CD14-positive monocyte (primary cell): ENCODE data around the gene RSRP1. TPM values are rescaled to one million over a fixed set of nuclear protein-coding genes. Genes with fewer than 3 reads are reported as not detected.
"Not testable (repeated sequence)": the region's sequence is repeated elsewhere in the genome, so short reads cannot be mapped to it uniquely, and the experiment has no call there.

Experiments used
- DNase-seq, 3 donors: peaks; one replicate each; pipeline ENCODE4 v3.0.0-alpha.2; 2011 to 2022
- H2AFZ ChIP-seq: 2 replicates; pipeline ENCODE4 v1.6.0; 2012; ENCODE audit warnings: mild to moderate bottlenecking, low read depth, low read length, inconsistent platforms; ENCODE audit not compliant: insufficient read depth, poor library complexity, severe bottlenecking
- H3K27ac ChIP-seq, 2 donors: 1 replicate in 1 of 2; 2 replicates in 1 of 2; pipeline ENCODE4 v1.5.1; 2012 to 2013; ENCODE audit warnings: low read length in 2 of 2, control low read depth in 1 of 2, inconsistent platforms in 1 of 2, low read depth in 1 of 2, mild to moderate bottlenecking in 1 of 2
- H3K27me3 ChIP-seq, 2 donors: one replicate each; pipeline versions ENCODE4 v1.6.0 to v1.6.1; 2011 to 2013; ENCODE audit warnings: low read length in 2 of 2; ENCODE audit not compliant: control insufficient read depth in 2 of 2, insufficient read depth in 2 of 2
- H3K36me3 ChIP-seq, 2 donors: replicated peaks in 1 of 2; 1 replicate in 1 of 2; 2 replicates in 1 of 2; pipeline versions ENCODE4 v1.5.1 to v1.6.1; 2012 to 2013; ENCODE audit warnings: low read length in 2 of 2, control low read depth in 1 of 2, inconsistent platforms in 1 of 2, mild to moderate bottlenecking in 1 of 2; ENCODE audit not compliant: insufficient read depth in 2 of 2, control insufficient read depth in 1 of 2
- H3K4me1 ChIP-seq, 2 donors: 1 replicate in 1 of 2; 2 replicates in 1 of 2; pipeline versions ENCODE4 v1.5.1 to v1.6.1; 2012 to 2013; ENCODE audit warnings: low read length in 2 of 2, control low read depth in 1 of 2, inconsistent platforms in 1 of 2, mild to moderate bottlenecking in 1 of 2, moderate library complexity in 1 of 2; ENCODE audit not compliant: insufficient read depth in 2 of 2, control insufficient read depth in 1 of 2
- H3K4me2 ChIP-seq: replicated peaks from 2 replicates; pipeline ENCODE3; 2012; ENCODE audit warnings: low read length, moderate library complexity, mild to moderate bottlenecking; ENCODE audit not compliant: poor library complexity, severe bottlenecking; ENCODE audit errors: extremely low read depth
- H3K4me3 ChIP-seq, 3 experiments: fragments of 200-600 bp in 1 of 3; sonication (generic) in 1 of 3; replicated peaks in 1 of 3; 1 replicate in 2 of 3; 2 replicates in 1 of 3; pipeline ENCODE4 v1.5.1; 2011 to 2013; ENCODE audit warnings: low read length in 3 of 3, mild to moderate bottlenecking in 3 of 3, control low read depth in 2 of 3, low read depth in 2 of 3, inconsistent platforms in 1 of 3, moderate library complexity in 1 of 3
- H3K79me2 ChIP-seq: 2 replicates; pipeline ENCODE4 v1.6.0; 2012; ENCODE audit warnings: mild to moderate bottlenecking, control low read depth, inconsistent platforms, low read length, moderate library complexity; ENCODE audit not compliant: insufficient read depth
- H3K9ac ChIP-seq: 2 replicates; pipeline ENCODE4 v1.6.0; 2017; ENCODE audit warnings: low read length, mild to moderate bottlenecking; ENCODE audit not compliant: insufficient read depth, poor library complexity, severe bottlenecking
- H3K9me3 ChIP-seq, 2 donors: replicated peaks in 1 of 2; 1 replicate in 1 of 2; 2 replicates in 1 of 2; pipeline versions ENCODE4 v1.5.1 to v1.6.1; 2012 to 2013; ENCODE audit warnings: low read length in 2 of 2, control low read depth in 1 of 2; ENCODE audit not compliant: control insufficient read depth in 1 of 2, insufficient read depth in 1 of 2
- H4K20me1 ChIP-seq: 2 replicates; pipeline ENCODE4 v1.6.0; 2012; ENCODE audit warnings: mild to moderate bottlenecking, low read length, control low read depth, moderate library complexity; ENCODE audit not compliant: insufficient read depth
- H3K27ac Mint-ChIP-seq, 7 donors: one replicate each; pipeline ENCODE4 v1.8.0; 2020; ENCODE audit warnings: mild to moderate bottlenecking in 7 of 7, mixed read lengths in 7 of 7, moderate library complexity in 6 of 7, inconsistent platforms in 2 of 7
- H3K27me3 Mint-ChIP-seq, 3 donors: one replicate each; pipeline ENCODE4 v1.8.0; 2021 to 2022; ENCODE audit warnings: low read depth in 3 of 3, mild to moderate bottlenecking in 3 of 3, mixed read lengths in 3 of 3, moderate library complexity in 3 of 3, inconsistent platforms in 1 of 3
- H3K36me3 Mint-ChIP-seq, 2 donors: one replicate each; pipeline ENCODE4 v1.8.0; 2020; ENCODE audit warnings: mixed read lengths in 2 of 2, inconsistent platforms in 1 of 2, mild to moderate bottlenecking in 1 of 2
- H3K4me1 Mint-ChIP-seq: one replicate; pipeline ENCODE4 v1.8.0; 2020; ENCODE audit warnings: mild to moderate bottlenecking, mixed read lengths
- H3K4me3 Mint-ChIP-seq, 2 donors: one replicate each; pipeline ENCODE4 v1.8.0; 2020; ENCODE audit warnings: mild to moderate bottlenecking in 2 of 2, mixed read lengths in 2 of 2, moderate library complexity in 1 of 2
- H3K9me3 Mint-ChIP-seq, 7 donors: one replicate each; pipeline ENCODE4 v1.8.0; 2020 to 2022; ENCODE audit warnings: mixed read lengths in 7 of 7, mild to moderate bottlenecking in 6 of 7, moderate library complexity in 6 of 7, inconsistent platforms in 2 of 7
- WGBS: methylation state at CpG from one replicate; pipeline ENCODE4 v1.1.5; 2013; ENCODE audit warnings: missing lambda C conversion rate; ENCODE audit not compliant: insufficient coverage; 5-methylcytosine and 5-hydroxymethylcytosine counted together
- intact Hi-C, 2 donors: fragments of 100-400 bp; cut with micrococcal nuclease; formaldehyde crosslinking; loops; one replicate each; pipeline versions ENCODE4 v1.15.0 to v1.15.1; 2023
- polyA plus RNA-seq, 3 donors: library from polyadenylated mRNA; depleted of rRNA in 1 of 3; unstranded in 2 of 3; stranded (reverse) in 1 of 3; fragments of 300-500 nt in 2 of 3; fragments of >200 nt in 1 of 3; fragmentation: Illumina TruSeq in 2 of 3; gene quantifications; 1 replicate in 2 of 3; 2 replicates in 1 of 3; pipeline ENCODE4 v1.2.3, GENCODE V29; 2012 to 2021

The RSRP1 gene
- polyA plus RNA-seq, 3 donors: 23.6 to 272 (median 30.2) TPM

DNA sequence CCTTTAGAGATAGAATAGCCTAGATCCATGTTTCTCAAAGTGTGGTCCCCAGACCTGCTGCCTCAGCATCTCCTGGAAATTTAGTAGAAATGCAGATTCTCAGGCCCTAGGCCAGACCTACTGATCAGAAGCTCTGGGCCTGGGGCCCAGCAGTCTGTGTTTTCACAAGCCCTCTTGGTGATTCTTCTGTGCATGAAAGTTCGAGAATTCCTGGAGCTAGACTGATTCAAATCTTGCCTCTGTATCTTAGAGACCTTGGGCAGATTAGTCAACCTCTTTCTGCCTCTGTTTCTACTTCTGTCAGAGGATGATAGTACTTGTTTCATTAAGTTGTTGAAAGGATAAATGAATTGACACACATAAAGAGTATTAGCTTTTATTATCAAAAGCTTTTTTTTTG is 30.0 kb upstream of the RSRP1 start:
- H3K4me1 Mint-ChIP-seq, H3K27me3 ChIP-seq, DNase-seq, H3K4me3 Mint-ChIP-seq, H3K9ac ChIP-seq, H3K4me2 ChIP-seq, H3K36me3 ChIP-seq, H3K27ac ChIP-seq, H3K79me2 ChIP-seq, H4K20me1 ChIP-seq, H3K27ac Mint-ChIP-seq, H3K9me3 ChIP-seq, H3K36me3 Mint-ChIP-seq, H2AFZ ChIP-seq, intact Hi-C loops, H3K4me1 ChIP-seq, H3K4me3 ChIP-seq, H3K27me3 Mint-ChIP-seq, H3K9me3 Mint-ChIP-seq: not testable (repeated sequence)
- no CpG with 5 or more reads among the region's 1 CpG for WGBS

DNA sequence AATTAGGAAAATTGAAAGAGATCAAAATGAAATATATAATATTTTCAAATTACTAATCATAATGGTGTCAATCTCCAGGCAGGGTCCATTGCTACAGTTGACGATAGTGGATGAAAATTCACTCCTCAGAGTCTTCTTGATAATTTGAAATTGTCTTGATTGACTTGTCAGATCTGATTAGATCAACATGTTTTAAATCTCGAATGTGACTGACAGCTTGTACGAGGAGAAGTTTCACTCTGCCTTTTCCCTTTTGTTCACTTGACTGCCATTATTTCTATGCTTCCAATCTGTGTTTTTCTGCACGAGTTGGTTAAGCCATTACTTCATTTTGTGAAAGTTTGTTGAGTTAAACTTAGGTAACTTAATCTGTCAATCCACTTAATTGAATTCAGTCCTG is 28.4 kb upstream of the RSRP1 start:
- H3K27me3 ChIP-seq, H3K9me3 ChIP-seq, H3K36me3 Mint-ChIP-seq, H3K79me2 ChIP-seq, H2AFZ ChIP-seq, DNase-seq, H3K4me3 ChIP-seq, H3K36me3 ChIP-seq, H3K9me3 Mint-ChIP-seq, H3K27me3 Mint-ChIP-seq, H3K4me1 Mint-ChIP-seq, H3K4me1 ChIP-seq, H3K9ac ChIP-seq, H4K20me1 ChIP-seq, H3K4me3 Mint-ChIP-seq, intact Hi-C loops, H3K27ac ChIP-seq, H3K27ac Mint-ChIP-seq, H3K4me2 ChIP-seq: not testable (repeated sequence)
- no CpG with 5 or more reads among the region's 4 CpGs for WGBS

DNA sequence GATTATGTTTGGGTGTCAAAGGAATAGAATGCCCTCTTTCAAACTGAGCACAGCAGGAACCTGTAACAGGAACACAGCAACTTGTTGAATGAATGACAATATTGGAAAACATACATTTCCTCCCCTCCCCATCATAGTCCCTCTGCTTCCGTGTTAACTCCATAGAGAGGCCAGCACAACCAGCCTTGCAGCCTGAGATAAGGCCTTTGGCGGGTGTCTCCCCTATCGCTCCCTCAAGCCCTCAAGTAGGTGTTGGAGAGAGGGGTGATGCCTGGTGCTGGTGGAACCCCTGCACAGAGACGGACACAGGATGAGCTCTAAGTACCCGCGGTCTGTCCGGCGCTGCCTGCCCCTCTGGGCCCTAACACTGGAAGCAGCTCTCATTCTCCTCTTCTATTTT is 25.0 kb upstream of the RSRP1 start, which contains the start of gene RHD:
Gene RHD (plus strand): TSS at position 272 of the 400 bp plus-strand sequence. CDS start 39 bp downstream, at position 311.
- H3K27me3 ChIP-seq, H2AFZ ChIP-seq, H3K36me3 Mint-ChIP-seq, H3K36me3 ChIP-seq, H3K27me3 Mint-ChIP-seq, H3K4me1 ChIP-seq, H3K4me3 Mint-ChIP-seq, H4K20me1 ChIP-seq, H3K9me3 ChIP-seq, H3K4me3 ChIP-seq, H3K79me2 ChIP-seq, DNase-seq, H3K9ac ChIP-seq, H3K27ac ChIP-seq, H3K4me2 ChIP-seq, H3K9me3 Mint-ChIP-seq, intact Hi-C loops: not testable (repeated sequence)
- peaks cover 15% of the 10 kb centered on the region for H3K4me1 Mint-ChIP-seq
- peak within 1 kb of the TSS in 1 of 7 donors; percentile 4 for H3K27ac Mint-ChIP-seq
- no CpG with 5 or more reads among the region's 8 CpGs for WGBS

DNA sequence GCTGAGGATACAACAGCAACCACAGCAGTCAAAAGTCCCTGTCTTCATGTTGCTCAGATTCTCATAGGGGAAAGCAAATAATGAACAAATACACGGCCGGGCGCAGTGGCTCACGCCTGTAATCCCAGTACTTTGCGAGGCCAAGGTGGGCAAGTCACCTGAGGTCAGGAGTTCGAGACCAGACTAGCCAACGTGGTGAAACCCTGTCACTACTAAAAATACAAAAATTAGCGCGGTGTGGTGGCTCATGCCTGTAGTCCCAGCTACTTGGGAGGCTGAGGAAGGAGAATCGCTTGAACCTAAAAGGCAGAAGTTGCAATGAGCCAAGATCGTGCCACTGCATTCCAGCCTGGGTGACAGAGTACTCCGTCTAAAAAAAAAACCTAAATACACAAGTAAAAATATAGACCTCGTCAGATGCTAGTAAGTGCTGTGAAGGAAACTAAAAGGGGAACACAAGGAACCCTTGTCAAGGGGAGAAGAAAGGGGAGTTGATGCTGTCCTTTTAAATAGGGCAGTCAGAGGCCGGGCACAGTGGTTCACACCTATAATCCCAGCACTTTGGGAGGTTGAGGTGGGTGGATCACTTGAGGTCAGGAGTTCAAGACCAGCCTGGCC is 21.0 kb upstream of the RSRP1 start:
- H3K27ac ChIP-seq: peak overlapping the region in 1 of 2 donors; percentile 58
- not testable (repeated sequence) for H3K4me1 ChIP-seq, H4K20me1 ChIP-seq, H3K9me3 Mint-ChIP-seq, H3K27me3 ChIP-seq, H3K27me3 Mint-ChIP-seq, H3K36me3 Mint-ChIP-seq, H3K79me2 ChIP-seq, H3K9me3 ChIP-seq, H3K36me3 ChIP-seq
- H2AFZ ChIP-seq: peak overlapping the region; percentile 59
- H3K9ac ChIP-seq: peak overlapping the region; percentile 21
- H3K4me1 Mint-ChIP-seq: peaks cover 23% of the 10 kb centered on the region
- intact Hi-C loops: loop anchor here in 1 of 2 donors (2.0 kb wide), 1 partner anchor 71 kb away; the partner anchor contains the start of gene TMEM50A
- H3K4me3 Mint-ChIP-seq: peak overlapping the region; percentile 80 to 89
- no CpG with 5 or more reads among the region's 14 CpGs for WGBS
- H3K27ac Mint-ChIP-seq: peak overlapping the region; percentile 72 to 92 (median 84)
- H3K4me2 ChIP-seq: peak overlapping the region; percentile 41
- peak in 1 of 3 donors; percentile 22 for DNase-seq
- H3K4me3 ChIP-seq: peak overlapping the region; percentile 41 to 70 (median 61)
